HG02623 (cell line): Measurements from ENCODE around the gene ZNF860.
"Not testable (repeated sequence)": the region's sequence is repeated elsewhere in the genome, so short reads cannot be mapped to it uniquely, and the experiment has no call there.

ENCODE experiments used
- ATAC-seq: cut with Tn5 transposase; IDR thresholded peaks from one replicate; pipeline ENCODE4 v1.9.1; 2021; ENCODE audit warnings: moderate library complexity; ENCODE audit not compliant: unreplicated experiment

ZNF860 gene

GRCh38 chr3:31995026-31995425 is 13.5 kb downstream of the ZNF860 start:
- ATAC-seq: not testable (repeated sequence)

- no peak for ATAC-seq
These were observed 14.6 kb downstream of the ZNF860 start for GRCh38 chr3:31996195-31996594.

DNA sequence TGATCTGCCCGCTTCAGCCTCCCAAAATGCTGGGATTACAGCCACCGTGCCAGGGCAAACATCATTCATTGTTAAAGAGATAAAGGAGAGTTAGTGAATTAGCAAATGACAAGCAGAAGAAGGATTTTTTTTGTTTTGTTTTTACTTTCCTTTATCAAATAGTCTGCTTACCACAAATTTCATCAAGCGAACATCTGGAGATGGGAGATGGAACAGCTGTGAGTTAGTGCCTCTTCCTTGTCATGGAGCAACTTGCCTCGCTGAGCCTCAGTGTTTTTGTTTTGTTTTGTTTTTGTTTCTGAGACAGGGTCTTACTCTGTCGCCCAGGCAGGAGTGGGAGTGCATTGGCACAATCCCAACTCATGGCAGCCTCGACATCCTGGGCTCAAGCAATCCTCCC is 15.9 kb downstream of the ZNF860 start:
- ATAC-seq: no peak

- no peak for ATAC-seq
These were observed 18.4 kb downstream of the ZNF860 start for GRCh38 chr3:31999907-32000439.

- no peak for ATAC-seq
These were observed 19.3 kb downstream of the ZNF860 start for GRCh38 chr3:32000877-32001276.

- no peak for ATAC-seq
These were observed 21.2 kb downstream of the ZNF860 start for GRCh38 chr3:32002561-32003368.

DNA sequence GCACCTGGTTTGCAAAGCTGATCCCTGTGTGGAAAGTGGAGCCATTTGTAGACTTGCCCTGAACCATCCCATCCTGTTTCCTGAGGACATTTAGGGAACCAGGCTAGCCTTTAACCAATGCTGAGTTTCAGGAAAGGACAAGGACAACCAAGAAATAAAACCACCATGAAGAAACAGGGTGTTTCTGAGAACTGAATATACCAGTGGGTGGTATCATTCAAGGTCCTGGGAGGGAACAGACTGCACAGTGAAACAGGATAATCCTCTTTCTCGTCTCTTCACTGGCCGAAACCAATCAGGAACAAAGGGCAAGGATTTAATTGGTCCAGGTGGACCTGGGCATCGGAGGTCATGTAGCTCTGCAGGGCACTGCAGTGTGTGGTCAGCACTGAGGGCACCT is 21.8 kb downstream of the ZNF860 start:
- no peak for ATAC-seq

DNA sequence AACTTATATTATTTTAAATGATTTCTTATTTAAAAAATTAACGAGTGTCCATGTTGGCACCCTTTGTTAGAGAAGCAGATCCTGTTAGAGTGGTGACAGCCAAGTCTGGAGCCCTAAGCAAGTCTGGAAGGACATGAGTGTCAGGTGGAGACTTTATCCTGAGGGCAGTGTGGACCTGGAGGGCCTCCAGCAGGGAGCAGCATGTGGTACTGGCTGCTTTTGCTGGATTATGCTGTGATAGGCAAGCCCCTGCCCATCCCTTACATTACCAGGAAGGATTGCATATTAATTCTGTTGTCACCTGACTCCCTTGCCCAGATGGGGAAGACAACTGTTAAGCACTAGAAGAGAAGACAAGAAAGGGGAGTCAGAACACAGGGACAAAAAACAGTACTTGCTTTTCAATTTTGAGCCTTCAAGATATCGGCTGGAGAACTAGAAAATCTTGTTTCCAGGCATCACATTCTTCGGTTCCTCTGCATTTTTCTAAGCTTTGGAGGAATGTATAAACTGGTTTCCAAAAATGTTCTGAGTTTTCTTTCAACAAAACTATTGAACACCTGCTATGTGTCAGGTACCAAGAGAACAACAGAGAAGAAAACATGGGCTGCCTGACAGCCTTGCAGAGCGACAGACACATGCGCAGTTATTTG is 22.7 kb downstream of the ZNF860 start:
- no peak for ATAC-seq

DNA sequence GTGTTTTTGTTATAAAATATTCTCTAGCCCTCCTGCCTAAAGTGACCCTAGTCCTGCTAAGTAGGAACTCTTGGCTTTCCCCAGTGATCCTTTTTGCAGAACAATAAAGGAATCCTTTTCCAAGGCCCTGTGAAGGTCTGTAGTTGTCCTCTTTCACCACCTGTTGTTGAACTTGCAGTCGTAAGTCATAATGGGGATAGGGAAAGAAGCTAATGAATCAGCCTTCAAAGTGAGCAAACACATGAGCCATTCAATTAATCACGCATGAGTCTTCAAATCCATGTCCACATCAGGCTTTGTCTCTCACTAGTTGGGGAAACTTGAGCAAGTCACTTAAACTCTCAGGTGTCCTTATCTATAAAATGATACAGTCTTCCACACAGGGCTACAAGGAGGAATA is 27.6 kb downstream of the ZNF860 start:
- ATAC-seq: no peak

DNA sequence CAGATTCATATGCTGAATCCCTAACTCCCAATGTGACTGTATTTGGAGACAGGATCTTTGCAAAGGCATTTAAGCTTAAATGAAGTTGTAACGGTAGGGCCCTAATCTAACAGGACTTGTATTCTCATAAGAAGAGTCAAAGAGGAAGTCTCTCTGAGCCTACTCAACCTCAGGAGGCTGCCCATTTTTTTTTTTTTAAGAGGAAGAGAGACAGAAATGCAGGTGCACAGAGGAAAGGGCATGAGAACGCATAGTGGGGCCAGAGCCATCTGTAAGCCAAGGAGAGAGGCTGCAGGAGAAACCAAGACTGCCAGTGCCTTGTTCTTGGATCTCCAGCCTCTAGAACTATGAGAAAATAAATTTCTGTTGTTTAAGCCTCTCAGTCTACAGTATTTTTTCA is 28.4 kb downstream of the ZNF860 start:
- no peak for ATAC-seq

DNA sequence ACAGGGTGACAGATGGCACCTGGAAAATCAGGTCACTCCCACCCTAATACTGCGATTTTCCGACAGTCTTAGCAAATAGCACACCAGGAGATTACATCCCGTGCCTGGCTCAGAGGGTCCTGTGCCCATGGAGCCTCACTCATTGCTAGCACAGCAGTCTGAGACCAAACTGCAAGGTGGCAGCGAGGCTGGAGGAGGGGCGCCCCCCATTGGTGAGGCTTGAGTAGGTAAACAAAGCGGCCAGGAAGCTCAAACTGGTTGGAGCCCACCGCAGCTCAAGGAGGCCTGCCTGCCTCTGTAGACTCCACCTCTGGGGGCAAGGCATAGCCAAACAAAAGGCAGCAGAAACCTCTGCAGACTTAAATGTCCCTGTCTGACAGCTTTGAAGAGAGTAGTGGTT is 29.1 kb downstream of the ZNF860 start:
- ATAC-seq: not testable (repeated sequence)

GRCh38 chr3:32015638-32016037 is 34.1 kb downstream of the ZNF860 start:
- ATAC-seq: not testable (repeated sequence)

DNA sequence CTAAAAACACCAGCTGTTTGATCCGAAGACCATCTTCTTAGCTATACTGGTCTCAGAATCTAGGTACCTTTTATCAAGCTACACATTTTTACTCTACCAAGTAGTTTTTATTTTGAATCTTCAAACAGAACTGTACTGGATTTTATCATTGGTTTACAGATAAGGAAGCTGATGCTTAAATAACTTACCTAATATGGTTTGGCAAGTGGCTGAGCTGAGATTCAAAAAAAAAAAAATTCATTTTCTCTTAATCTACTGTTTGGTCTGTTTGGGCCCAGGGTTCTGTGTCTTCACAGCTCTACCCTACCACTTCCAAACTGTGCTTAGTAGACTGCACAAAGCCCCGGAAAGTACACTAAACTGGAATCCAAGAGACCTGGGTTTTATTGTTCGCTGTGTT is 35.7 kb downstream of the ZNF860 start:
- ATAC-seq: no peak

- no peak for ATAC-seq
These were observed 37.4 kb downstream of the ZNF860 start for GRCh38 chr3:32018757-32019564.

DNA sequence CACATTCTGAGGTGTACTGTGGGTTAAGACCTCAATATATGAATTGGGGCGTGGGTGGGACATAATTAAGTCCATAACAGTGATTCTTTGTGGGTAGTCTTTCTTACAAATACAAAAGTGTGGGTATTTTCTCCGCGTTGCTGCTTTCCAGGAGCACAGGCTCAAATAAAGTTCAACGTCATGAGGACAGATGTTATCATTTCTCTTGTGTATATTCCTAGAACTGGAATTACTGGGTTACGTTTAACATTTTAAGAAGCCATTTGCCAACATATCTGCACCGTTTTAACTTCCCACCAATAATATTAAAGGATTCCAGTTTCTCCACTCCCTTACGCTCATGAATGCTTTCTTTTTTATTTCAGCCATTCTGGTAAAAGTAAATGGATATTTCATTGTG is 39.6 kb downstream of the ZNF860 start:
- ATAC-seq: no peak

DNA sequence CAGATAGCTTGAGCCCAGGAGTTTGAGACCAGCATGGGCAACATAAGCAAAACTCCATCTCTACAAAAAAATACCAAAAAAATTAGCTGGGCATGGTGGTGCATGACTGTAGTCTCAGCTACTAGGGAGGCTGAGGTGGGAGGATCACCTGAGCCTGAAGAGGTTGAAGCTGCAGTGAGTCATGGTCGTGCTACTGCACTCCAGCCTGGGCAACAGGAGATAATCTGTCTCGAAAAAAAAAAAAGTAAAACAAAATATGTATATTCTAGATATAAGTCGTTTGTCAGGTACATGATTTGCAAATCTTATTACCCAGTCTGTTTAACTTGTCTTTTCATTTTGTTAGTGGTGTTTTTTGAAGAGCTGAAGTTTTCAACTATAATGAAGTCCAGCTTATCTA is 40.2 kb downstream of the ZNF860 start:
- no peak for ATAC-seq

DNA sequence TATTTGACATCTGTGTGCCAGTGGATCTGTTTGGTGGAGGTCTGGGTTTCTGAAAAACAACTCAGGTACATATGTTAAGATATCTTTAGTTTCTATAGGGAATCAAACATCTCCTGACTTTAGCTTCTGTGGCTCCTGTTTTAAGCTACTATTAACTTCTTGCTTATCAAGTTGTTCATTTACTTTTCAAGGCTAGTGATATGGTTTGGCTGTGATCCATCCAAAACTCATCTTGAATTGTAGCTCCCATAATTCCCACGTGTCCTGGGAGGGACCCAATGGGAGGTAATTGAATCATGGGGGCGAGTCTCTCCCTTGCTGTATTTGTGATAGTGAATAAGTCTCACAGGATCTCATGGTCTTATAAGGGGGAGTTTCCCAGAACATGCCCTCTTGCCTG is 41.4 kb downstream of the ZNF860 start:
- ATAC-seq: no peak

GRCh38 chr3:32026593-32026992 is 45.0 kb downstream of the ZNF860 start:
- no peak for ATAC-seq

DNA sequence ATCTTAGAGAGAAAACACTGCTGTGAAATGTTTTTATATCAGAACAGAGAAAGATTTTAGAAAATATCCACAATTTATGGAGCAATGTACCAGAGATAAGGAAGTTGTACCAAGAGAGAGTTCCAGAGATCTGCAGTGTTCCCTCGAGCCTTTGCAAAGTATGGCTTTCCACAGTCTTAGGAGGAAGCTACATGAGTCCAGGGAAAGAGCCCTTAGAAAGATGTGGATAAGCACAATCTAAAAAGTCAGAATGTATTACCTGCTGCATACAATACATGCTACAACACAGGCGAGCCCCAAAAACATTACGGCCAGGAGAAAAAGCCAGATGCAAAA is 56.4 kb downstream of the ZNF860 start:
- no peak for ATAC-seq

GRCh38 chr3:32041316-32041715 is 59.8 kb downstream of the ZNF860 start:
- ATAC-seq: no peak
